ENCODE results near the gene HMCN2. TPM values are rescaled to one million over a fixed set of nuclear protein-coding genes. Genes with fewer than 3 reads are reported as not detected.

The HMCN2 gene
- total RNA-seq, 1 experiment from 2014 or later: 8.6 TPM

DNA sequence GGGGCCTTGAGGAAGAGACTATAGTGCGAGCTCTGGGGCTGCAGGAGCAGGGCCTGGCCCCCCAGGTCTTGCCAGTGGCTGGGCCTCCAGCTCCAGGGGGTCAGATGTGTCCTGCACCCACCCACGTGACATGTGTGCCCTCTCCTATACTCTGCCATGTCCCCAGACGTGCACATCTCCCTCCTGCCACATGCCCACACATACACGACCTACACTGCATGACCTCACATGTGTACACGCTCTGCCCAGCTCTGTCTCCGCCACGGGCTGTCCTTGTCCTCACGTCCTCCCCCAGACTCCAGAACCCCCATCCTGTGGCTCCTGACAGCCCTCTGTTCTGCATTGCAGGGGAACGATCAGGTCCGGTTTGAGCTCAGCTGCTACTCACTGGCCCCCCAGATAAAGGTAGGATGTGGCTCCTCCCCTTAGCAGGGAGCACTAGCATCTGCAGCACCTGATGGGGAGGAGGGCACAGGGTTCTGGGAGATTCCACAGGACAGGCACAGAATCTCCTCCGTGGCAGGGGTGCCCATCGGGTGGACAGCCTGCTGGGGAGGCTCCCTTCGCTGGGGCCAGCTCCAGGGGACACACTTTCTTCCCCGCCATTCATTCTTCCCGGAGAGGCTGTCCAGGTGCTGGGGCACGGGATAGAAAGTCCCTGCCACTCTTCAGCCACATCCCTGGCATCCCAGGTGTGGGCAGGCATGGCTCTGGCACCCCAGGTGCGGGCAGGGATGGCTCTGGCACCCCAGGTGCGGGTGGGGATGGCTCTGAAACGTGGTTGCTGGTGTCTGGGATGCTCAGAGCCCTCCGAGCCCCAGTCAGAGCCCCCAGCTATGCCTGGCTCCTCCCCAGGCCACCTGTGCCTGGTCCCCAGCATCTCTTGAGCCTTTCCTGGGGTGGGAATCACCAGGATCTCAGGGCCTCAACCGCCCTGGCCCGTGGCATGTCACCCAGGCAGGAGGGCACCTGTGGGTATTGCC, 198.5 kb downstream of the HMCN2 start:
- Histone ChIP-seq H2BK120ac (ENCODE audit: low read depth, low read length, poor library complexity, severe bottlenecking) (no peak overlapping the region), H4K91ac (ENCODE audit: insufficient read length, low read depth, low read length) (no peak overlapping the region), H3K14ac (ENCODE audit: insufficient read depth, low read length) (no peak overlapping the region), H3K27ac (ENCODE audit: insufficient read length, low read depth, low read length) (no peak overlapping the region), H4K20me1 (ENCODE audit: control insufficient read depth, insufficient read depth, insufficient read length) (peaks cover 4% of the 10 kb centered on the region), H3T11ph (ENCODE audit: low read length) (no peak overlapping the region), H3K4me1 (ENCODE audit: insufficient read depth, low read length) (no peaks in the 10 kb centered on the region), H3K27me3 (ENCODE audit: insufficient read depth, low read length) (no peaks in the 10 kb centered on the region), H3K9me3 (ENCODE audit: control insufficient read depth, low read depth, low read length) (no peaks in the 10 kb centered on the region), H2AK5ac (ENCODE audit: insufficient read length, low read length) (no peak overlapping the region), H3K79me1 (ENCODE audit: insufficient read depth, low read depth, low read length, poor library complexity, severe bottlenecking) (no peaks in the 10 kb centered on the region), H3K18ac (ENCODE audit: insufficient read length, low read depth, low read length) (no peak overlapping the region), H4K8ac (replicated peaks; ENCODE audit: insufficient read length, low read depth, low read length) (no peak overlapping the region), H3K4me2 (ENCODE audit: insufficient read depth, insufficient read length, low read length) (no peak overlapping the region), H3K56ac (ENCODE audit: insufficient read length, low read depth, low read length) (no peak overlapping the region), H4K5ac (ENCODE audit: insufficient read length, low read depth, low read length) (no peak overlapping the region), H3K4ac (ENCODE audit: low read depth, low read length) (no peak overlapping the region), H3K9ac (ENCODE audit: extremely low read depth, insufficient read length, low read length) (no peak overlapping the region), H3K79me2 (ENCODE audit: insufficient read depth, low read length) (no peaks in the 10 kb centered on the region), H3K23me2 (ENCODE audit: insufficient read length, low read depth, low read length, poor library complexity, severe bottlenecking) (no peaks in the 10 kb centered on the region), H2BK15ac (ENCODE audit: low read depth, low read length) (no peak overlapping the region), H2BK5ac (ENCODE audit: insufficient read length, low read length) (no peak overlapping the region), H2BK12ac (ENCODE audit: insufficient read length, low read depth, low read length) (no peak overlapping the region), H3K23ac (ENCODE audit: insufficient read length, low read depth, low read length) (no peak overlapping the region), H2AFZ (ENCODE audit: low read length) (no peak overlapping the region), H2BK20ac (ENCODE audit: low read depth, low read length, poor library complexity, severe bottlenecking) (no peak overlapping the region)
- no peak for DNase-seq
- WGBS (ENCODE audit: extremely low coverage, insufficient read length, low lambda C conversion rate): no CpG with 5 or more reads among the region's 22 CpGs
- Mint-ChIP-seq H3K27ac (no peak overlapping the region), H3K36me3 (ENCODE audit: insufficient read depth in 1 of 3, low read depth in 3 of 3) (peaks cover 3 to 14% (median 11%) of the 10 kb centered on the region in 3 experiments; a peak in 6 of 7 replicates), H3K27me3 (ENCODE audit: low read depth) (no peaks in the 10 kb centered on the region), H3K9me3 (no peaks in the 10 kb centered on the region), H3K4me3 (no peak overlapping the region), H3K4me1 (peaks cover 4 to 27% of the 10 kb centered on the region in 2 experiments; a peak in 3 of 4 replicates)
- TF ChIP-seq, protein P1, sequence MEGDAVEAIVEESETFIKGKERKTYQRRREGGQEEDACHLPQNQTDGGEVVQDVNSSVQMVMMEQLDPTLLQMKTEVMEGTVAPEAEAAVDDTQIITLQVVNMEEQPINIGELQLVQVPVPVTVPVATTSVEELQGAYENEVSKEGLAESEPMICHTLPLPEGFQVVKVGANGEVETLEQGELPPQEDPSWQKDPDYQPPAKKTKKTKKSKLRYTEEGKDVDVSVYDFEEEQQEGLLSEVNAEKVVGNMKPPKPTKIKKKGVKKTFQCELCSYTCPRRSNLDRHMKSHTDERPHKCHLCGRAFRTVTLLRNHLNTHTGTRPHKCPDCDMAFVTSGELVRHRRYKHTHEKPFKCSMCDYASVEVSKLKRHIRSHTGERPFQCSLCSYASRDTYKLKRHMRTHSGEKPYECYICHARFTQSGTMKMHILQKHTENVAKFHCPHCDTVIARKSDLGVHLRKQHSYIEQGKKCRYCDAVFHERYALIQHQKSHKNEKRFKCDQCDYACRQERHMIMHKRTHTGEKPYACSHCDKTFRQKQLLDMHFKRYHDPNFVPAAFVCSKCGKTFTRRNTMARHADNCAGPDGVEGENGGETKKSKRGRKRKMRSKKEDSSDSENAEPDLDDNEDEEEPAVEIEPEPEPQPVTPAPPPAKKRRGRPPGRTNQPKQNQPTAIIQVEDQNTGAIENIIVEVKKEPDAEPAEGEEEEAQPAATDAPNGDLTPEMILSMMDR (conservative IDR thresholded peaks at IDR 0.05): no peak

Data from H9 (cell line).